IPS-NIHi11 (cell line): ENCODE results near the gene PTPRG.

ENCODE experiments used
- DNase-seq: peaks from one replicate; pipeline ENCODE4 v3.0.0; 2012; ENCODE audit warnings: mixed read lengths, low spot score

PTPRG gene

DNA sequence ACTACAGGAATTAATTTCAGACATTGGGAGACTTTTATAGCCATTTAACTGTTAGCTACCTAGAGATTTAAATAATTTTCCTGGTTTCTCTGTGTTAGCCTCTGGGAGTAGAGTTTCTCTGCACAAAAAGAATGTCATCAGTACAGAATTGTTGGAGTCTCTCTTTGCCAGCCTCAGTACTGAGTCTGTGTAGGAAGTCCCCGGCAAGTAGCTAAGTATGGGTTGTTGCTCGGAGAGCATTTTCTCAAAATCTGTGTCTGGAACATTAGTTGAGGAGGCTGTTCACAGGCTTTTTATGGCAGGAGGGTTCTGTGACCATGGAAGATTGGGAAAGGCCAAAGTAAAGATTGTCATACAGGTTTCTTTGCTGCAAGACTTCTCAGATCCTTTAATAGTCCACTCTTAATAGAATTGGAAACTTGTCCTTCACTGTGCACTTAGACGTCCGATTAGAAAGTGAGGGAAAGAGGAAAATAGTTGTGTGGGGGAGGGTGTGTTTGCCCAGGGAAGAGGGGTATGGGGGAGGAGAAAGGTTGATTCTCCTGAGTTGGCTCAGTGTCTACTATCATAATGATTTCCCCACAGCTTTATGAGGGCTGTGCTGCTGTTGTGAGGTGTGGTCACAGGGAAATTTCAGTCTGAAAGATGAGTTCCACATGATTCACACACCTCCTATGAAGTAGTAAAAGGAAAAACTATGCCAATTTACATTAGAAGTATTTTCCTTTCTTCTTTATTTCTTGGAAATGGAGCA is 207.1 kb downstream of the PTPRG start:
- DNase-seq: no peak

DNA sequence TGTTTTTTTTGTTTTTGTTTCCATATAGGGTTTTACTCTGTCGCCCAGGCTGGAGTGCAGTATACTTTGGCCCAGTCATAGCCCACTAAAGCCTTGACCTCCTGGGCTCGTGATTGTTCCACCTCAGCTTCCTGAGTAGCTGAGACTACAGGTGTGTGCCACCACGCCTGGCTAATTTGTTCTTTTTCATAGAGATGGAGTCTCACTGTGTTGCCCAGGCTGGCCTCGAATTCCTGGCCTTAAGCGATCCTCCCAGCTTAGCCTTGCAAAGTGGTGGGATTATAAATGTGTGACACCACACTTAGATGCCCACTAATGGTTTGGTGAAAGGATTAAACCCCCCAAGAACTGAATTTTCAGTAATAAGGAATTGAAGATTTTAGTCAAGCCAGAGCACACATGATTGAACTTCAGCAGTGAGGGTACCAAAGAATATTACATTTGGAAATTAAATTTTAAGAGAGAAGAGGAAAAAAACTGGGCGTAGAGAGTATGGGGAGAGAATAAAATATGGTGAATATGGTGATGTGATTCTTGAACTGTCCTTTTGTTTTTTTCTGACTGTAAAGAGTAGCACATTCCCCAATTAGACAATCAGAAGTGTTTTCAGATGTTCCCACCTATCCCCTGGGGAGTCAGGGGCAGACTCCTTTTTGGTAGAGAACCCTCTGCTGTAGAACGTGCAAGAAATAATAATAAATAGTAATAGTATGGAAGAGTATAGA is 208.1 kb downstream of the PTPRG start:
- no peak for DNase-seq

DNA sequence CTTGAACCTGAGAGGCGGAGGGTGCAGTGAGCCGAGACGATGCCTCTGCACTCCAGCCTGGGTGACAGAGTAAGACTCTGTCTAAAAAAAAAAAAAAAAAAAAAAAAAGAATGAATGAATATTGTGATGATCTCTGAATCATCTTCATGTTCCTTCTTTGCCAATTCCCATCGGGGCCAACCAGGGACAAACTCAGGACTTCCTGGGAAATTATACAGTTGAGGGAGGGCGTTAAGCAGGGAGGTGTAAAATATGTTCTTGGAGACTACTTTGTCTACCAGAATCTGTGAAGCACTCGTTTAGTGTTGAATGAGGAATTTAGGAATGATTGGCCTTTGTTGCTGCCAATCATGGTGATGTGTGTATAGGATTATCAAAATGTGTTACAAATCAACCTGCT is 210.6 kb downstream of the PTPRG start:
- no peak for DNase-seq

DNA sequence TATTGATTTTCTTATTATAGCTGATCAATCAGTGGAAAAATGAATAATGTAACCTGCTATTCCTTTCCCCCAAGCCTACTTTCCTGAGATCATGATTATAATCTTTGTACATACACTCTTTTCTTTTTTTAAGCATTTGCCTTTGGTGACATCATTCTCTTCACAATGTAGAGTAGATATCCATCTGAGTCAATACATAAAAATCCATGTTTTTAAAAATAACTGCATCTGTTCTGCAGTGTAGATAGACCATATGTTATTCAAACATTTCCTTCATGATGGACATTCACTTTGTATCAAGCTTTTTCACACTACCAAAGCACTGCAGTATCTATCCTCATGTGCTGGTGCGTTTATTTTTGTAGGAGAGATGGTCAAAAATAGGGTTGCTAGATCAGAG is 211.1 kb downstream of the PTPRG start:
- no peak for DNase-seq

DNA sequence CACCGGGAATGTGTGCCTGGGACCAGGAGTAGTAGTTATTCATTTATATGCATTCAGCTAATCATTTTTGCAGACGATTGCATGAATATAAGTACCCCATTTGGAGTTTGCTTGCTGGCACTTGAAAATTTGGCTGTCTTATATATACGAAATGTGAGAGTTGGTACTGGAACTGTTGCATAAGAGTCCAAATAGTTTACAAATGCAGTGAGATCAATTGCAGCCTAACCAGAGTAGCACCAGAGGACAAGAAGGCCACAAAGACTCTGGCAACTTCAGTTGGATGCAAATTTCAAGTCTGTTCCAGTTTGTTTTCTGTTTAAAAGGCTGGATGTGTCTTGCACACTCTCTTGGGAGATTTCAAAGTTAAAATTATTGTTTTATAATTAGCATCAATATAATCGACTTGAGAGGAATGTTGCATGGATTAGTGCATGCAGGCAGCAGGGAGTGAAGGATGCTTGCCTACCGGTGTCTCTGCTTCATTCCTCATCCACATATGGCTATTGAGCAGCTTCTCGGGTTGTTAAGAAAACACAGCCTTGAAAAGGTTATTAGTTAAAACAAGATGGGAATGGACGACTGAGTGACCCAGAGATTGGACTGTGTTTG is 213.0 kb downstream of the PTPRG start:
- no peak for DNase-seq

DNA sequence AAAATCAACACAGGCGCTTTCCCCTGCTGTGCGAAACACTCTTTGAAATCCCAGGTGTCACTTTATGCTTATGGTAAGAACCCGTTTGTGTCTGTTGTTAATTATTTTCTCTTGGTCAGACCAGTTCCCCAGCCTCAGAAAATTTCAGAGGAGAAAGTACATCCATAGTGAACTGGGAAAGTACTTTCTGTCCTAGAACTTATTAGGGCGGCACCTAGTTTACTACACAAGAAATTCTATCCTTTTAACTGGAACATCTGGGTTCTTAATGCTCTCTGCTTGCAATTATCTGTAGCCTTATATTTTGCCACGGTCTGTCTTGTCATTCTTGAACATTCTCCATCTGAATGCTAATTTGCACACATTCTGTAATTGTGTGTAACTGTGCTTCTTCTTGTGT is 215.0 kb downstream of the PTPRG start:
- DNase-seq: no peak

DNA sequence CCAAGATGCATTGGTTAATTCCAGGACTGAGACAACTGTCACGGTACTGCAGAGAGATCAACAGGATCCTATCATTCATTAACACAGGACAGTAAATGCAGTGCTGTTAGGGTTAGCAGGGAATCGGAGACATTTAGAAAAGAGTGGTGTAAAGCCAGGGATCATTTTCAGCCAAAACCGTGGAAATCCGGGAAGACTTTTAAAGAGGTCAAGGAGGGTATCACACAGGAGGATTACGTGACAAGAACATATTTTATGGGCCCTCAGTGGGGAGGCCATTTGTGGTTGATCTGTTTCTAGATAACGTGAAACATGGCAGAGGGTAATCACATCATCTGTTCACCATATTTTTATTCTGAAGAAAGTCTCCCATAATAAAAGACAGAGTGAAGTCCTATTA is 216.1 kb downstream of the PTPRG start:
- DNase-seq: no peak

DNA sequence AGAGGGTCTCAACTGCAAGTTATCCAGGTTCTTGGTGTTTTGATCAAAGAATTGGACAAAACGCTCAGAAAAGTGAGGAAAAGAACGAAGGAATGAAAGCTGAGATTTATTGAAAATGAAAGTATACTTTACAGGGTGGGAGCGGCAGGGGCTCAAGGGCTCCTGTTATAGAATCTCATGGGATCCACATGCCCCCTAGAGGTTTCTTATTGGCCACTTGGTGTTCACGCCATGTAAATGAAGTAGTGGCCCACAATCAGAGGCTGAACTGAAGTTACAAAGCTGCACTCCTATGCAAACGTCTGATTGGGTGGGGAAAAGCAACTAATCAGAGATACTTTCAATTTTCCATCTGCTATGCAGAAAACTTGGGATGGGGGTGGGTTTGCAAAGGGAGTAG is 216.7 kb downstream of the PTPRG start:
- DNase-seq: no peak

DNA sequence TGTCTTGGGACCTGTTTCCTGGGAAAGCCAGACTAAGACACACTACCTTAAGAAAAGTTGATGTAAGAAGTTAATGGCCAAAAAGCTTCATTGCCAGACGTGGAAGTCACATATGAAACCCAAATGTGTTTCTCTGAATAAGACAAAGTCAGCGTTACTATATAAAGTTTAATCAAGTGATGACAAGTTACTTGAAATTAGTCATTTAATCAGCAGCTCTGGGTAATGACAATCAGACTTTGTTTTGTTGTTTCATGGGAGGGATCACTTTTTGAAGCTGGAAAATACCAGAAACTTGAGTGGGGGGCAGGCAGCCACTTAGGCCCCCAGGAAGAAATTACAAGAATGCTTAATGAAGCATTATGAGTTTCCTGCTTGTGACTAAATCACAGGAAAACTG is 218.6 kb downstream of the PTPRG start:
- DNase-seq: no peak

DNA sequence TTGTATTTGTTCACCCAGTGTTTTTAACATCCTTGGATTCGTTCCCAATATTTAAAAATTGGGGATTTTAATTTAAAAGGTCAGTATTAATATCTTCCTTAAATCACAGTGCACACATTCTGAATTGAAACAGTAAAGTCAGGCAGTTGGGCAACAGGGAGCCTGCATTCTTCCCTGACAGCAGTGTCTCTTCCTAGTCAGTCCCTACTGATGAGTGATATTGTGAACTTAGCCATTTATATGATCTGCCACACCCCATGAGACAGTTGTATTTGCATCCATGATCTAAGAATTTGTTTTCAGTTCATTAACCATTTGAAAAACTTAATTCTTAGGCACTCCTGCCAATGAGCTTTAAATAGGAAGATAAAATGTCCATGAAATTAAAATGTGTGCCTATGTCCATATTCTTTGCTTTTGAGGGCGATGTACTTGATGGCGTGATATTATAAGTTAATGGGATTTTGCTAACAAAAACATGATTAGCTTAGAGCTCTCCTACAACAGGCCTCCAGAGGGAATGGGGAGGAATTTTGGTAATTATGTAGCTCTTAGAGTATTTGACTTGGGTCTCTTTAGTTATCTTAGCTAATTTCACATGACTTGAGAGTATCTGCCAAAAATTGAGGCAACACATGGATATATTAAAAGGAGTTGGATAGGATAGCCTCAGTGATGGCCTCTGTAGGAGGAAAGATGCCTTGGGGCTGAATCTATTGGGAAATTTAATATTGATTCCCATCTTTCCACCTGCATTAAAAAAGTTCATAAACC is 219.3 kb downstream of the PTPRG start:
- no peak for DNase-seq

DNA sequence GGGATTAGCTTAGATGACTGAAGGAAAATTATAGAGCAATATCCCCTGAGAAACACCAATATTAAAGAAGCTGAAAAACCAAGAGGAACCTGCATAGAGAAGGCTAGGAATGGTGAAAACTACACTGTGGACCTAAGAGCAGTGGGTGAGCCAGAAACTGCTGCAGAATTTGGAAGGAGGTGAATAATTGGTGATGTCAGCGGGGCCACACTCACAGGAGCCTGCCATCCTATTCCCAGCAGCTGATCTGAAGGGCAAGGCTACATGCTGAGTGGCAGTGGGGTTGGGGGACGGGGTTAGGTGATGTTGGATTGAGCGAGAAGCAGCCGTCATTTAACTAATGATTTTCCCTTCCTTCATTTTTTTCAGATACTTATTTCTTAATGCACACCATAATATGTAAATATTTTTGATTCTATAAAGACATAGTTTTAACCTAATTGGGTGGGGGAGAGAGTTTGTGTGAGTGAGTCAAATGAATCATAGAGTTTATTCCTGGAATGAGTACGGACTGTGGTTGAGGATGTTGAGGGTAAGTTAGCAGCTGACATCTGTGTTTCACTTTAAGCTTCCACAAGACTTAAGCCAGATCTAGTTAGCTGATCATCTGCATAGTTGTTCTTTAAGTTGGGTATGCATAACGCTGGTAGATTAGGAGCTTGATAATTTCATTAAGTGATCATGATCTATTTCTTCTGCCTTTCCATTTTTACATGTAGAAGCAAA is 222.8 kb downstream of the PTPRG start:
- DNase-seq: no peak

DNA sequence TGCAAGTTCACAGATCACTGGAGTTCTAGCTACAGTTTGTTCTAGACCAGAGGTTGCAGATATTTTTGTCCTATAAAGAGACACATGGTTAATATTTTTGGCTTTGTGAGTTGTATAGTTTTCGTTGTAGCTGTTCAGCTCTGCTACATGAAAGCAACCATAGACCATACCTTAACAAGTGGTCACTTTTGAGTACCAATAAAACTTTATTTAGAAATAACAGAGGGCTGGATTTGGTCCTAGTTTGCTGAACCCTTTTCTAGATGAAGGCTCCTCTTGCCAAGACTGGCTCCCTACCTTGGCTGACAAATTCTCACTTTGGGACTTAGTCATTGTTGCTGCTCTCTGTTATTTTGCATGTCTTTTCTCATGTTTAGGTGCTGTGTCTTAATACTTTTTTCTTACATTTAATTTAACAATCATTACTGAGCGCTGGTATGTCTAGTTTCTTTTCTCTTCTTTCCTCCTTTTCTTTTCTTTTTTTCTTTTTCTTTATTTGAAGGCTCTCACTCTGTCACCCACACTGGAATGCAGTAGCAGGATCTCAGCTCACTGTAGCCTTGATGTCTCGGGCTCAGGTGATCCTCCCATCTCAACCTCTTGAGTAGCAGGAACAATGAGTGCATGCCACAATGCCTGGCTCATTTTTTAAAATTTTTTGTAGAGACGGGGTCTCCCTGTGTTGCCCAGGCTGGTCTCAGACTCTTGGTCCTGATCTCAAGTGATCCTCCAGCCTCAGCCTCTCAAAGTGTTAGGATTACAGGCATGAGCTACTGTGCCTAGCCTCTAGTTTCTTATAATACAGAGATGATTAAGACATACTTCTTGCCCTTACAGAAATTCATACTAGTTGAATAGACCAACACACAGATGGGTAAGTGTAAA is 227.5 kb downstream of the PTPRG start:
- no peak for DNase-seq

DNA sequence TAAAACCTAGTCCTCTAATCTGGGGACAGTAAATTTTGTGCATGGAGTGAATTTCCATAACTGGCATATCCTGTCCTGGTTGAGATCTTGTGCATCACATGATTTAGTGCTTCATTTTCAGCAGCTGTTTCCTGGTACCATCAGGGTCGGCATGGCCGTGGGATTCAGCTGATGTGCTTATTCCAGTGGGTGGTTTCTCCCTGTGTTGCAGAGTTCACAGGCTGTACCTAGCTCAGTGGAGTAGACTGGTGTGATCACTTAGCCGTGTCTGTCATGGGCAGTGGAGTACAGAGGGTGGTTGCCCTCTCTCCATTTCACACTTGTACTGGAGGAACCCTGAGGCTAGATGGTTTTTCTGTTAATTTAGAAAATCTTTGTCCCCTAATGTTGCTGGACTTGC is 228.5 kb downstream of the PTPRG start:
- no peak for DNase-seq

DNA sequence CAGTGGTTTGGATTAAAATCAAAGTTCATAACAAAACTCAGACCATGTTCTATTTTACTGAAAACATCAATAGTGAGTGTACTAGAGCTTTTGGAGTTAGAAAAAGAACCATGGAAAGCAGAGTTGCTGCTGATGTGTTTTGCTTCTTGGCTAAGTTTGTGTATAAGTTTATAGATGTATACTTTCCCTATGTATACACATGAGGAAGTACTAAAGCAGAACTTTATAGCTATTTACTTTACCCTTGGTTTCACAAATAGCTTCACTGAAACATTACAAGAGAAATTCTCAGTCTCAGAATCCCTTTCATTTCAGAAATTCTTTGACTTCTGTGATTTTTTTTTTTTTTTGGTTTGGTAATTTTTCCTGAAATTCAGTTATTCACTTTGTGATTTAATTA is 229.0 kb downstream of the PTPRG start:
- DNase-seq: no peak

DNA sequence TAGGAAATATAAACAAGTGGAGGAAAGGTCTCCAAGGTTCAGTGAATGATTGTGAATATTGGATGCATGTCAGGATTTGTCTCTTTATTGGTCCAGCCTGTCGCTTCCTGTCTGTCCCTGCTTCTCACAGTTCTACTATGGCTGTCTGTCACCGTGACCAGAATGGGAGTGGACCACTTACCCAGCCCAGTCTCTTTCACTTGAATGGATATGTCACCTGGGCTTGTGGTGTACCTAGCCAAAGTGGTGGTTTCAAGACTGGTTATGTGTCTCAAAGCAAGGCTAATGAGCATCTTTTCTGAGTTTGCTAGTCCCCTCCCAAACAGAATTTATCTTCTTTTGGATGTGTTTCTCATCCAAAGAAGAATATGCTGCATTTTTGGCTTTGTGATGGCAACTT is 231.7 kb downstream of the PTPRG start:
- DNase-seq: no peak

DNA sequence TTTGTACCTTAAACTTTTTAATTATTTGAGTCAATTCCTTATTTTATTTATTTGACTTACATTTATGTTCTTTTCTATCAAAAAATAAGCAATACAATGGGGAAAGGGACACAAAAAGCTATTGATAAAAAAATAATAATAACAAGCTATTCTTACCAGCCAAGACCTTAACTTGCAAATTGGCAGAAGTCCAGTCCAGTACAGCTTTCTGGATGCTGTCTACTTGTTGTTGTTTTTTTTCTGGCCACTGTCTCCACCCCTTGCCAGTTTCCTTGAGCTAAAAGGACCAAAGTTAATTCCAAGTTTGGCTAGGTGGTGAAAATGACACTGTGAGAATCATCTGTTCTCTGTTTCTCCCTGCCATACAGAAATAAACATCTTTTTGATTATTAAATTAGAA is 232.2 kb downstream of the PTPRG start:
- no peak for DNase-seq

DNA sequence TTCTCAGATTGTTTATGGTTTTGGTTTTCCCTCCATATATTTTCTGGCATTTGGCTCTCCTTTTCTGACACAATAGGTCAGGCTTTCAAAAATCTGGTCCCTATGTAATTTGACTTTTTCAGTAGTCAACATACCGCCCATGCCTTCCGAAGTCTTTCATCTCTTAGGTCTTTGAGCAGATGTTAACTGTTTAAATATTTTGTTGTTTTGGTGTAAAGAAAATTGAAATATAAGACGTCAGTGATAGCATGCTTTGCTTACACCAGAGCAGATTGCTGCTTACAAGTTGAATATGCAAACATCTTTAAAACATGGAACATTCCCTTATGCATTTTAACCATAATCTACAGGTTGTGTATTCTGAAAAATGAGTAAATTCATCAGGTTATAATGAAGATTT is 233.0 kb downstream of the PTPRG start:
- DNase-seq: no peak

DNA sequence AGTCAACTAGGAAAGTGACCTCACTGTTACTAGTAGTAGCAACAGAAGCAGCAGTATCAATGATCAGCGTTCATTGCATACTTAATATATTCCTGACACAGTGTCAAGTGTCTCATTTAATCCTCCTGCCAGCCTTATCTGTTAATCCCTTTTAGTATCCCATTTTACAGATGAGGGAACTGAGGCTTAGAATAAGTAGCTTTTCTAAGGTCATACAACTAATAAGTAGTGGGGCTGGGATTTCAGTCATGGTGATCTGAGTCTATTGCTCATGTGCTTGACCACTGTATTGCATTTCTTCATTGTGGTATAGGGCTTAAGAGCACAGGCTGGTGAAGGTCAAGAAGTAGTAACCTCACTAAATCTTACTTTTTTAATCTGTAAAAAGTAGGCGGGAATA is 233.6 kb downstream of the PTPRG start:
- no peak for DNase-seq

DNA sequence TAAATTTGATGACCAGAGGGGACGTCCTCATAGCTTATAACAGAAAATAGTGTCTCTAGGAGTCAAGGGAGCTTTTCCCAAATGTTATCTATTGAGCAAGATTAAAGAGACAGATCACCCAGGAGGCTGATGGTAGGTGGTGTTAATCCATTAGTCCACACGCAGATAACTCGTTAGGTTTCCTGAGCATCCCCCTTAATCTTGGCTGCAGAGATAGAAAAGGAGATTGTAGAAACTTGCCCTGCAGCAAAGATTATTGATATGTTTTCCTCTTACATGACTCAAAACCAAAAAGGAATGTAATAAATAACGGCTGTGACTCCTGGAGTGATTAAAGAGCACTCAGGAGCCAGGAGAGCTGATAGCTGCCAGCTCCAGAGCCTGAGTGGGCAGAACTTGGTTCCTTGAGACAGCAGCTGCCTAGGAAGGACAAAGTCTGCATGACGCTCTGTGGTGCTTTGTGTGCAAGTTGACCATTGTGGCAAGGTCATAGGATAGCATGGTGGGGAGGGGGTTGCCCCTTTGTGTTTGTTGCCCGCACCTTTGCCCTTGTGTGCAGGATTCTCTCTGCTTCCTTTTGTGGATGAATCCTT is 234.8 kb downstream of the PTPRG start:
- DNase-seq: no peak

DNA sequence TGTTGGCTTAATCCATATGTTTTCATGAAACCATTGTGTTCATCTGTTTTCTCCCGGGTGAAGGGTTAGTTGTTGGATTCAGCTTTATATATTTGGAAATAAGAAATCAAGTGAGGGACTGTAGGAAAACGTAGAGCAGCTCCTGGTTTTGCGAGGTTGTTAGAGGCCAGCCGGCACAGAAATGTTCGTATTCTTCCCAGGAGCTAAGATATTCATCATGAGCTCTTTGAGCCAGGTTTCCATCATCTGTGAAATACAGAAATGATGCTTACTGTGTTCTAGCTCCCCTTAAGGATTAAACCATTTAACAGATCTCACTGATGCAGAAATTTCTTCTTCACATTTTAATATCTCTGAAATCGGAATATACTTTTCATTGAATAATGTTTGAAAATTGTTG is 235.5 kb downstream of the PTPRG start:
- DNase-seq: no peak

DNA sequence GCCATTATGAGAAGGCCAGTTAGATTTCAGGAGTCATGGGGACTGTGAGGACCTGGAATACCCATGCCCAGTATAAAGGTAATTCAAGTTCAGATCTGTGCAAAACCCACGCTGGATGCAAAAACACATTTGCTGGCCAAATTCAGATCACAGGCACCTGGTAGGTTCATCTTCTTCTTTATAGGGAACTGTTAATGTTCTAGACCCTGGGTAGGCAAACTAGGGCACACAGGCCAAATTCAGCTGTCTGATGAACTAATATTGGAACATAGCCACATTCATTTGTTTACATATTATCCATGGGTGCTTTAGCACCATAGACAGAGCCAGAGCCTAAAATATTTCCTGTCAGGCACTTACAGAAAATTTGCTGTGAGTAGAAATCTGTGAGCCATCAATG is 241.4 kb downstream of the PTPRG start:
- DNase-seq: no peak
